Peyer's patch (tissue), 4 donors: Measurements from ENCODE around the gene CEP164.

Source experiments
- CTCF ChIP-seq, 6 experiments: fragments of 450-650 bp in 4 of 6; fragments of 200-600 bp in 2 of 6; sonication (generic) in 1 of 6; IDR thresholded peaks; one replicate each; pipeline ENCODE4 v1.5.1; 2017 to 2019; ENCODE audit warnings: antibody characterized with exemption in 6 of 6, mild to moderate bottlenecking in 3 of 6, moderate library complexity in 1 of 6
- POLR2A ChIP-seq, 2 donors: fragments of 450-650 bp; IDR thresholded peaks; one replicate each; pipeline ENCODE4 v1.5.1; 2017; ENCODE audit warnings: antibody characterized with exemption in 2 of 2, mild to moderate bottlenecking in 2 of 2, moderate library complexity in 2 of 2

GRCh38 chr11:117375960-117376359 is 48.3 kb downstream of the CEP164 start:
- no peak for TF ChIP-seq CTCF (IDR thresholded peaks at IDR 0.05)
- no peak for TF ChIP-seq POLR2A (IDR thresholded peaks at IDR 0.05)
